Epithelial cell of proximal tubule (primary cell): Measurements from ENCODE around the gene MYRF. TPM values are rescaled to one million over a fixed set of nuclear protein-coding genes. Genes with fewer than 3 reads are reported as not detected.

Experiments used
- DNase-seq: peaks from one replicate; pipeline ENCODE4 v3.0.0-alpha.2; 2011; ENCODE audit warnings: low read depth
- H3K4me3 ChIP-seq: 2 replicates; pipeline ENCODE4 v1.5.1; 2011; ENCODE audit warnings: low read depth, mild to moderate bottlenecking, low read length
- total RNA-seq: library from RNA; depleted of rRNA; stranded (reverse); fragments of >200 nt; gene quantifications from 2 replicates; pipeline ENCODE4 v1.2.3, GENCODE V29; 2015
- TF ChIP-seq, protein P1 (sequence below): conservative IDR thresholded peaks from 2 replicates; pipeline ENCODE4 v1.5.1; 2012; ENCODE audit warnings: low read depth, mild to moderate bottlenecking, low read length

Gene MYRF
- total RNA-seq, 1 donor from 2014 or later: 25.0 TPM

GRCh38 chr11:61779666-61780525 lies 27.5 kb downstream of the MYRF start:
- TF ChIP-seq, protein P1, sequence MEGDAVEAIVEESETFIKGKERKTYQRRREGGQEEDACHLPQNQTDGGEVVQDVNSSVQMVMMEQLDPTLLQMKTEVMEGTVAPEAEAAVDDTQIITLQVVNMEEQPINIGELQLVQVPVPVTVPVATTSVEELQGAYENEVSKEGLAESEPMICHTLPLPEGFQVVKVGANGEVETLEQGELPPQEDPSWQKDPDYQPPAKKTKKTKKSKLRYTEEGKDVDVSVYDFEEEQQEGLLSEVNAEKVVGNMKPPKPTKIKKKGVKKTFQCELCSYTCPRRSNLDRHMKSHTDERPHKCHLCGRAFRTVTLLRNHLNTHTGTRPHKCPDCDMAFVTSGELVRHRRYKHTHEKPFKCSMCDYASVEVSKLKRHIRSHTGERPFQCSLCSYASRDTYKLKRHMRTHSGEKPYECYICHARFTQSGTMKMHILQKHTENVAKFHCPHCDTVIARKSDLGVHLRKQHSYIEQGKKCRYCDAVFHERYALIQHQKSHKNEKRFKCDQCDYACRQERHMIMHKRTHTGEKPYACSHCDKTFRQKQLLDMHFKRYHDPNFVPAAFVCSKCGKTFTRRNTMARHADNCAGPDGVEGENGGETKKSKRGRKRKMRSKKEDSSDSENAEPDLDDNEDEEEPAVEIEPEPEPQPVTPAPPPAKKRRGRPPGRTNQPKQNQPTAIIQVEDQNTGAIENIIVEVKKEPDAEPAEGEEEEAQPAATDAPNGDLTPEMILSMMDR: no peak

DNA sequence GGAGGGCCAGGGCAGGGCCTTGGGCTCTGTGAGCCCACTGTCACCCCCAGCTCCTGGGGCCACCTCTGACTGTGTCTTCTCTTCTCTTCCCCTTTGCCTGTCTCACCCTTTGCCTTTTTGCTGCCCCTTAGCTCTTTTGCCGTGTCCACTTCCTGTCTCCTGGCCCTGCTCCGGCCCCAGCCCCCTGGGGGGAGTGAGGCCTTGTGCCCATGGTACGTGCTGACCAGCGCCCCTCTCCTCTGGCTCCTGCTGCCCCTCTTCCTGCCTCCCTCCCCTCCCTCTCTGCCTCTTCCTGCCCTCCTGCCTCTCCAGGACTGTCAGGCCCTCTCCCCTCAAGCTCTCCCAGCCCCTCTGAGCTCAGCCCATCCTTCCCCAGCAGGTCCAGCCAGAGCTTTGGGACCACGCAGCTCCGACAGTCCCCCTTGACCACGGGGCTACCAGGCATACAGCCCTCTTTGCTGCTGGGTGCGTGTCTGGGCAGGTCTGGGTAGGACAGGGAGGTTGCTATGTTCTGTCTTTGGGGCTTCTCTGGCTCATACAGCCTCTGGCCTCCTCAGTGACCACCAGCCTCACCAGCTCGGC lies 28.2 kb downstream of the MYRF start:
- TF ChIP-seq, protein P1: no peak
- no peak overlapping the region for H3K4me3 ChIP-seq
- DNase-seq: no peak

More at GRCh38 chr11:61779666-61780525, 27.5 kb downstream of the MYRF start:
- H3K4me3 ChIP-seq: no peak overlapping the region
- no peak for DNase-seq

- no peak overlapping the region for H3K4me3 ChIP-seq
- TF ChIP-seq, protein P1: no peak
- DNase-seq: no peak
These were observed 29.1 kb downstream of the MYRF start for GRCh38 chr11:61781585-61781984.

GRCh38 chr11:61782299-61782698 lies 29.9 kb downstream of the MYRF start:
- no peak for DNase-seq
- no peak overlapping the region for H3K4me3 ChIP-seq
- TF ChIP-seq, protein P1: no peak

GRCh38 chr11:61782841-61783240 lies 30.4 kb downstream of the MYRF start:
- no peak for DNase-seq
- no peak overlapping the region for H3K4me3 ChIP-seq
- TF ChIP-seq, protein P1: no peak

GRCh38 chr11:61783717-61784505 lies 31.5 kb downstream of the MYRF start:
- DNase-seq: no peak

More at GRCh38 chr11:61783717-61784505, 31.5 kb downstream of the MYRF start:
- no peak overlapping the region for H3K4me3 ChIP-seq
- TF ChIP-seq, protein P1: no peak
